Astrocyte (in vitro differentiated cells and primary cell): Measurements from ENCODE around the gene MICAL2.

Experiments
- CTCF ChIP-seq: IDR thresholded peaks from 2 replicates; pipeline ENCODE4 v1.5.1; 2011; ENCODE audit warnings: low read depth, mild to moderate bottlenecking, inconsistent platforms, low read length, moderate library complexity; ENCODE audit not compliant: insufficient read depth
- EZH2 ChIP-seq: IDR thresholded peaks from 2 replicates; pipeline ENCODE4 v1.6.1; 2012; ENCODE audit warnings: mild to moderate bottlenecking, low read length, inconsistent platforms; ENCODE audit not compliant: insufficient read depth

DNA sequence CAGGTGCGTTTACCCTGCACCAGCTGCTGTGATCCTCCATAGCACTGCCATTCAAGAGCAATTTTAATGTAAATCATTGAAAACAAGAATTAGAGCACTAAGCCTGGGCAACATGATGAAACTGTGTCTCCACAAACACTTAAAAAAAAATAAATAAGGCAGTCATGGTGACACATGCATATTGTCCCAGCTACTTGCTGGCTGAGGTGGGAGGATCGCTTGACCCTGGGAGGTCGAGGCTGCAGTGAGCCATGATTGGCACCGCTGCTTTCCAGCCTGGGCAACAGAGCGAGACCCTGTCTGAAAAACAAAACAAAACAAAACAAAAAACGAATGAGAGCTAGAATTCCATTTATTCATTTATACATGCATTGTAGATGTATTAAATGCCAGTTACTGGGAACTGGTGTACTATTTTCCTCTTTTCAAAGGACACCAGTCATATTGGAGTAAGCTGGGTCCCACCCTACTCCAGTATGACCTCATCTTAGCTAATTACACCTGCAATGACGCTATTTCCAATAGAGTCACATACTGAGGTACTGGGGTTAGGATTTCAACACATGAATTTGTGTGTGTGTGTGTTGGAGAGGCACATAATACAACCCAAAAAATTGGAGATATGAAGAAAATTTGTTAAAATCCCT is 101.9 kb downstream of the MICAL2 start:
- TF ChIP-seq CTCF (no peak), EZH2 (no peak)
